Erythroblast (primary cell): ENCODE results near the gene FANCC.

Source experiments
- GATA1 ChIP-seq: IDR thresholded peaks from 2 replicates; pipeline ENCODE4 v1.6.1; 2011; ENCODE audit warnings: low read depth, mild to moderate bottlenecking, control low read depth, low read length, moderate library complexity
- POLR2A ChIP-seq: IDR thresholded peaks from 2 replicates; pipeline ENCODE4 v1.6.1; 2011; ENCODE audit warnings: mild to moderate bottlenecking, low read length

- TF ChIP-seq POLR2A (no peak), GATA1 (no peak)
Measured at GRCh38 chr9:95229230-95229915, 88.1 kb downstream of the FANCC start.
